Measurements from ENCODE around the gene ZFR2.
A peak's percentile ranks its signal among the peaks of the same experiment; 100 is the strongest.

ZFR2 gene

GRCh38 chr19:3781603-3782002 is 87.2 kb downstream of the ZFR2 start:
- Mint-ChIP-seq H3K36me3 (ENCODE audit: insufficient read depth) (peaks cover 30% of the 10 kb centered on the region), H3K4me3 (no peak overlapping the region), H3K9me3 (peaks cover 8 to 11% of the 10 kb centered on the region in 2 donors), H3K27ac (peak overlapping the region in 1 of 2 donors; percentile 82), H3K4me1 (ENCODE audit: low read depth in 2 of 2) (peaks cover 11 to 15% of the 10 kb centered on the region in 2 donors), H3K27me3 (no peaks in the 10 kb centered on the region)
- ATAC-seq (replicated peaks) (no peak), DNase-seq (no peak)

- Mint-ChIP-seq H3K4me3 (no peak overlapping the region), H3K27ac (no peak overlapping the region), H3K4me1 (ENCODE audit: low read depth in 2 of 2) (peaks cover 11 to 15% of the 10 kb centered on the region in 2 donors), H3K36me3 (ENCODE audit: insufficient read depth) (peaks cover 29% of the 10 kb centered on the region), H3K27me3 (no peaks in the 10 kb centered on the region), H3K9me3 (peaks cover 8 to 11% of the 10 kb centered on the region in 2 donors)
- ATAC-seq (replicated peaks) = peak; percentile 27
- DNase-seq = no peak
These were observed 88.0 kb downstream of the ZFR2 start for GRCh38 chr19:3780786-3781304.

GRCh38 chr19:3778899-3779723 is 89.7 kb downstream of the ZFR2 start:
- Mint-ChIP-seq H3K27me3 (no peaks in the 10 kb centered on the region), H3K4me3 (no peak overlapping the region), H3K36me3 (ENCODE audit: insufficient read depth) (peaks cover 21% of the 10 kb centered on the region), H3K4me1 (ENCODE audit: low read depth in 2 of 2) (peaks cover 5 to 8% of the 10 kb centered on the region in 2 donors), H3K9me3 (peaks cover 8 to 11% of the 10 kb centered on the region in 2 donors), H3K27ac (no peak overlapping the region)
- no peak for DNase-seq
- no peak for ATAC-seq (replicated peaks)

GRCh38 chr19:3778104-3778867 is 90.6 kb downstream of the ZFR2 start:
- peaks cover 16% of the 10 kb centered on the region for H3K36me3 Mint-ChIP-seq (ENCODE audit: insufficient read depth)
- no peaks in the 10 kb centered on the region for H3K27me3 Mint-ChIP-seq

GRCh38 chr19:3776479-3777040 is 92.3 kb downstream of the ZFR2 start:
- Mint-ChIP-seq H3K27ac (peak overlapping the region in 1 of 2 donors; percentile 38), H3K4me3 (no peak overlapping the region), H3K4me1 (ENCODE audit: low read depth in 2 of 2) (peaks cover 5 to 7% of the 10 kb centered on the region in 2 donors), H3K36me3 (ENCODE audit: insufficient read depth) (peaks cover 11% of the 10 kb centered on the region), H3K9me3 (peaks cover 1 to 2% of the 10 kb centered on the region in 2 donors), H3K27me3 (no peaks in the 10 kb centered on the region)
- ATAC-seq (replicated peaks) = no peak
- DNase-seq = no peak

More at GRCh38 chr19:3778104-3778867, 90.6 kb downstream of the ZFR2 start:
- no peak for ATAC-seq (replicated peaks)
- peaks cover 8 to 11% of the 10 kb centered on the region in 2 donors for H3K9me3 Mint-ChIP-seq
- H3K4me3 Mint-ChIP-seq = no peak overlapping the region
- no peak overlapping the region for H3K27ac Mint-ChIP-seq
- peaks cover 8 to 9% of the 10 kb centered on the region in 2 donors for H3K4me1 Mint-ChIP-seq (ENCODE audit: low read depth in 2 of 2)
- DNase-seq = no peak

- ATAC-seq (replicated peaks) = no peak
- H3K9me3 Mint-ChIP-seq = no peaks in the 10 kb centered on the region
- H3K27me3 Mint-ChIP-seq = no peaks in the 10 kb centered on the region
- DNase-seq = no peak
- H3K4me3 Mint-ChIP-seq = no peak overlapping the region
- peak overlapping the region in 1 of 2 donors; percentile 38 for H3K27ac Mint-ChIP-seq
- peaks cover 4 to 9% of the 10 kb centered on the region in 2 donors for H3K4me1 Mint-ChIP-seq (ENCODE audit: low read depth in 2 of 2)
- peaks cover 13% of the 10 kb centered on the region for H3K36me3 Mint-ChIP-seq (ENCODE audit: insufficient read depth)
These were observed 93.0 kb downstream of the ZFR2 start for GRCh38 chr19:3775831-3776230.

GRCh38 chr19:3775374-3775711 is 93.5 kb downstream of the ZFR2 start:
- Mint-ChIP-seq H3K36me3 (ENCODE audit: insufficient read depth) (peaks cover 13% of the 10 kb centered on the region), H3K4me1 (ENCODE audit: low read depth in 2 of 2) (peaks cover 4 to 9% of the 10 kb centered on the region in 2 donors), H3K27ac (peak overlapping the region in 1 of 2 donors; percentile 38), H3K9me3 (no peaks in the 10 kb centered on the region), H3K27me3 (no peaks in the 10 kb centered on the region), H3K4me3 (no peak overlapping the region)
- ATAC-seq (replicated peaks) (no peak), DNase-seq (no peak)

- Mint-ChIP-seq H3K4me1 (ENCODE audit: low read depth in 2 of 2) (peaks cover 4 to 9% of the 10 kb centered on the region in 2 donors), H3K4me3 (no peak overlapping the region), H3K27me3 (no peaks in the 10 kb centered on the region), H3K36me3 (ENCODE audit: insufficient read depth) (peaks cover 13% of the 10 kb centered on the region), H3K27ac (no peak overlapping the region), H3K9me3 (no peaks in the 10 kb centered on the region)
- ATAC-seq (replicated peaks) (no peak), DNase-seq (no peak)
These were observed 94.0 kb downstream of the ZFR2 start for GRCh38 chr19:3774621-3775373.

GRCh38 chr19:3773814-3774515 is 94.9 kb downstream of the ZFR2 start:
- ATAC-seq (replicated peaks) (no peak), DNase-seq (no peak)
- H3K27ac Mint-ChIP-seq = peak overlapping the region in 1 of 2 donors; percentile 58
- H3K27me3 Mint-ChIP-seq = no peaks in the 10 kb centered on the region
- H3K4me3 Mint-ChIP-seq = no peak overlapping the region
- peaks cover 22% of the 10 kb centered on the region for H3K36me3 Mint-ChIP-seq (ENCODE audit: insufficient read depth)
- H3K9me3 Mint-ChIP-seq = no peaks in the 10 kb centered on the region
- H3K4me1 Mint-ChIP-seq (ENCODE audit: low read depth in 2 of 2) = peaks cover 4 to 10% of the 10 kb centered on the region in 2 donors

- Mint-ChIP-seq H3K27ac (no peak within 1 kb of the TSS), H3K9me3 (no peaks in the 10 kb centered on the region)
These were observed 96.9 kb downstream of the ZFR2 start, which contains the start of gene RAX2 for GRCh38 chr19:3771906-3772455. Gene RAX2 (minus strand): TSS chr19:3772228. CDS start chr19:3771742, 486 bp downstream.

GRCh38 chr19:3771000-3771905 is 97.6 kb downstream of the ZFR2 start:
- Mint-ChIP-seq H3K27me3 (no peaks in the 10 kb centered on the region), H3K4me3 (no peak overlapping the region), H3K4me1 (ENCODE audit: low read depth in 2 of 2) (peaks cover 8 to 19% of the 10 kb centered on the region in 2 donors), H3K36me3 (ENCODE audit: insufficient read depth) (peaks cover 43% of the 10 kb centered on the region), H3K27ac (no peak overlapping the region), H3K9me3 (no peaks in the 10 kb centered on the region)
- ATAC-seq (replicated peaks) (no peak), DNase-seq (no peak)

More at GRCh38 chr19:3771906-3772455, 96.9 kb downstream of the ZFR2 start, which contains the start of gene RAX2:
- ATAC-seq (replicated peaks) (no peak), DNase-seq (no peak)
- H3K4me1 Mint-ChIP-seq (ENCODE audit: low read depth in 2 of 2) = peaks cover 4 to 13% of the 10 kb centered on the region in 2 donors
- no peaks in the 10 kb centered on the region for H3K27me3 Mint-ChIP-seq
- no peak within 1 kb of the TSS for H3K4me3 Mint-ChIP-seq
- H3K36me3 Mint-ChIP-seq (ENCODE audit: insufficient read depth) = peaks cover 41% of the 10 kb centered on the region

All from effector memory CD8-positive, alpha-beta T cell (primary cell).